Measurements from ENCODE around the gene MFSD6L. TPM values are rescaled to one million over a fixed set of nuclear protein-coding genes. Genes with fewer than 3 reads are reported as not detected.

The MFSD6L gene
- total RNA-seq, 1 experiment from 2014 or later: 2.1 TPM

- no peaks in the 10 kb centered on the region for H3K4me1 ChIP-seq (ENCODE audit: insufficient read depth, low read length)
- no peak overlapping the region for H3K9ac ChIP-seq (ENCODE audit: extremely low read depth, insufficient read length, low read length)
- no peaks in the 10 kb centered on the region for H3K79me2 ChIP-seq (ENCODE audit: insufficient read depth, low read length)
- no peak overlapping the region for H2BK20ac ChIP-seq (ENCODE audit: low read depth, low read length, poor library complexity, severe bottlenecking)
- no peak overlapping the region for H3K4me3 Mint-ChIP-seq
- H3K27ac Mint-ChIP-seq: no peak overlapping the region
- no peak overlapping the region for H2BK12ac ChIP-seq (ENCODE audit: insufficient read length, low read depth, low read length)
- peaks cover 7% of the 10 kb centered on the region for H3K27me3 Mint-ChIP-seq (ENCODE audit: low read depth)
- no peak overlapping the region for H2BK15ac ChIP-seq (ENCODE audit: low read depth, low read length)
- H3K4ac ChIP-seq (ENCODE audit: low read depth, low read length): no peak overlapping the region
- no peak overlapping the region for H2BK120ac ChIP-seq (ENCODE audit: low read depth, low read length, poor library complexity, severe bottlenecking)
- no peaks in the 10 kb centered on the region for H3K27me3 ChIP-seq (ENCODE audit: insufficient read depth, low read length)
- no peak overlapping the region for H3K18ac ChIP-seq (ENCODE audit: insufficient read length, low read depth, low read length)
- no peak overlapping the region for H3K14ac ChIP-seq (ENCODE audit: insufficient read depth, low read length)
- H4K20me1 ChIP-seq (ENCODE audit: control insufficient read depth, insufficient read depth, insufficient read length): no peaks in the 10 kb centered on the region
- no peak overlapping the region for H3K4me2 ChIP-seq (ENCODE audit: insufficient read depth, insufficient read length, low read length)
- no peaks in the 10 kb centered on the region for H3K23me2 ChIP-seq (ENCODE audit: insufficient read length, low read depth, low read length, poor library complexity, severe bottlenecking)
- no peak overlapping the region for H2BK5ac ChIP-seq (ENCODE audit: insufficient read length, low read length)
- no CpG with 5 or more reads among the region's 10 CpGs for WGBS (ENCODE audit: extremely low coverage, insufficient read length, low lambda C conversion rate)
- no peak overlapping the region for H3K23ac ChIP-seq (ENCODE audit: insufficient read length, low read depth, low read length)
- no peak overlapping the region for H4K8ac ChIP-seq (replicated peaks; ENCODE audit: insufficient read length, low read depth, low read length)
- no peaks in the 10 kb centered on the region for H3K79me1 ChIP-seq (ENCODE audit: insufficient read depth, low read depth, low read length, poor library complexity, severe bottlenecking)
- no peak for DNase-seq
- H4K5ac ChIP-seq (ENCODE audit: insufficient read length, low read depth, low read length): no peak overlapping the region
- no peak overlapping the region for H3K27ac ChIP-seq (ENCODE audit: insufficient read length, low read depth, low read length)
- no peak overlapping the region for H2AK5ac ChIP-seq (ENCODE audit: insufficient read length, low read length)
- no peaks in the 10 kb centered on the region for H3K9me3 ChIP-seq (ENCODE audit: control insufficient read depth, low read depth, low read length)
- no peak overlapping the region for H3T11ph ChIP-seq (ENCODE audit: low read length)
- TF ChIP-seq, protein P1, sequence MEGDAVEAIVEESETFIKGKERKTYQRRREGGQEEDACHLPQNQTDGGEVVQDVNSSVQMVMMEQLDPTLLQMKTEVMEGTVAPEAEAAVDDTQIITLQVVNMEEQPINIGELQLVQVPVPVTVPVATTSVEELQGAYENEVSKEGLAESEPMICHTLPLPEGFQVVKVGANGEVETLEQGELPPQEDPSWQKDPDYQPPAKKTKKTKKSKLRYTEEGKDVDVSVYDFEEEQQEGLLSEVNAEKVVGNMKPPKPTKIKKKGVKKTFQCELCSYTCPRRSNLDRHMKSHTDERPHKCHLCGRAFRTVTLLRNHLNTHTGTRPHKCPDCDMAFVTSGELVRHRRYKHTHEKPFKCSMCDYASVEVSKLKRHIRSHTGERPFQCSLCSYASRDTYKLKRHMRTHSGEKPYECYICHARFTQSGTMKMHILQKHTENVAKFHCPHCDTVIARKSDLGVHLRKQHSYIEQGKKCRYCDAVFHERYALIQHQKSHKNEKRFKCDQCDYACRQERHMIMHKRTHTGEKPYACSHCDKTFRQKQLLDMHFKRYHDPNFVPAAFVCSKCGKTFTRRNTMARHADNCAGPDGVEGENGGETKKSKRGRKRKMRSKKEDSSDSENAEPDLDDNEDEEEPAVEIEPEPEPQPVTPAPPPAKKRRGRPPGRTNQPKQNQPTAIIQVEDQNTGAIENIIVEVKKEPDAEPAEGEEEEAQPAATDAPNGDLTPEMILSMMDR (conservative IDR thresholded peaks at IDR 0.05): no peak
- no peak overlapping the region for H2AFZ ChIP-seq (ENCODE audit: low read length)
- no peaks in the 10 kb centered on the region for H3K36me3 Mint-ChIP-seq (ENCODE audit: insufficient read depth in 1 of 3, low read depth in 3 of 3)
- no peak overlapping the region for H4K91ac ChIP-seq (ENCODE audit: insufficient read length, low read depth, low read length)
- no peak overlapping the region for H3K56ac ChIP-seq (ENCODE audit: insufficient read length, low read depth, low read length)
- peaks cover 4 to 11% of the 10 kb centered on the region in 2 experiments; a peak in 3 of 4 replicates for H3K4me1 Mint-ChIP-seq
- H3K9me3 Mint-ChIP-seq: no peaks in the 10 kb centered on the region
Measured at GRCh38 chr17:8830141-8830540, 31.0 kb upstream of the MFSD6L start.
